ENCODE measurements around the gene CRYGB. TPM values are rescaled to one million over a fixed set of nuclear protein-coding genes. Genes with fewer than 3 reads are reported as not detected.

Gene CRYGB
- total and polyA plus RNA-seq, 2 of the 4 experiments (the other 2 are of a cell fraction): not detected

DNA sequence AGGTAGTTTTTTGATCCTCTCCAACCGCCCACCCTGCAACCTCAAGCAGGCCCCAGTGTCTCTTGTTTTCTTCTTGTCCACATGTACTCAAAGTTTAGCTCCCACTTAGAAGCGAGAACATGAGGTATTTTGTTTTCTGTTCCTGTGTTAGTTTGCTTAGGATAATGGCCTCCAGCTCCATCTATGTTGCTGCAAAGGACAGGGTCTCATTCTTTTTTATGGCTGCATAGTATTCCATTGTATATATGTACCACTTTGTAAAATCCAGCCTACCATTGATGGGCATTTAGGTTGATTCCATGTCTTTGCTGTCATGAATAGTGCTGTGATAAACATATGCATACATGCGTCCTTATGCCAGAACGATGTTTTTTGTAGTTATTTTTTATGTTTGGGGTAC lies 18.9 kb downstream of the CRYGB start:
- dilution Hi-C loops (cut with HindIII; ENCODE audit: low sequenced_read_pairs, unreplicated experiment): no loop called here
- no peak overlapping the region for H2AK9ac ChIP-seq (replicated peaks; ENCODE audit: low read depth, low read length, poor library complexity)
- no peak overlapping the region for H3K56ac ChIP-seq (ENCODE audit: extremely low read depth, insufficient read depth, low read length)
- H4K5ac ChIP-seq (ENCODE audit: low read depth, low read length): no peak overlapping the region
- no peak overlapping the region for H4K8ac ChIP-seq (ENCODE audit: low read depth in 2 of 2, low read length in 2 of 2)
- no peak overlapping the region for H3K14ac ChIP-seq (replicated peaks; ENCODE audit: low read depth, low read length)
- no peak for TF ChIP-seq RAD21 (IDR thresholded peaks at IDR 0.05; ENCODE audit: low read length)
- no peak for TF ChIP-seq MAZ (IDR thresholded peaks at IDR 0.05; ENCODE audit: borderline replicate concordance, low read depth, low read length)
- TF ChIP-seq, protein P1, sequence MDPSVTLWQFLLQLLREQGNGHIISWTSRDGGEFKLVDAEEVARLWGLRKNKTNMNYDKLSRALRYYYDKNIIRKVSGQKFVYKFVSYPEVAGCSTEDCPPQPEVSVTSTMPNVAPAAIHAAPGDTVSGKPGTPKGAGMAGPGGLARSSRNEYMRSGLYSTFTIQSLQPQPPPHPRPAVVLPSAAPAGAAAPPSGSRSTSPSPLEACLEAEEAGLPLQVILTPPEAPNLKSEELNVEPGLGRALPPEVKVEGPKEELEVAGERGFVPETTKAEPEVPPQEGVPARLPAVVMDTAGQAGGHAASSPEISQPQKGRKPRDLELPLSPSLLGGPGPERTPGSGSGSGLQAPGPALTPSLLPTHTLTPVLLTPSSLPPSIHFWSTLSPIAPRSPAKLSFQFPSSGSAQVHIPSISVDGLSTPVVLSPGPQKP (IDR thresholded peaks at IDR 0.05; ENCODE audit: borderline replicate concordance, low read depth, low read length): no peak
- no peak for TF ChIP-seq RFX5 (IDR thresholded peaks at IDR 0.05; ENCODE audit: low read depth, low read length)
- no peak for TF ChIP-seq POLR2A (IDR thresholded peaks at IDR 0.05; ENCODE audit: low read depth, low read length)
- no peak for TF ChIP-seq CEBPB (IDR thresholded peaks at IDR 0.05; ENCODE audit: low read depth, low read length)
- no peak for TF ChIP-seq BHLHE40 (IDR thresholded peaks at IDR 0.05; ENCODE audit: low read depth, low read length)
- TF ChIP-seq CHD1 (IDR thresholded peaks at IDR 0.05; ENCODE audit: low read depth, low read length): no peak
- TF ChIP-seq FOS (IDR thresholded peaks at IDR 0.05; ENCODE audit: low read depth, low read length): no peak
- no peak for TF ChIP-seq MXI1 (IDR thresholded peaks at IDR 0.05; ENCODE audit: borderline replicate concordance, low read depth, low read length)
- no peak for TF ChIP-seq RCOR1 (IDR thresholded peaks at IDR 0.05; ENCODE audit: insufficient replicate concordance, low read length)
- TF ChIP-seq, protein P2, sequence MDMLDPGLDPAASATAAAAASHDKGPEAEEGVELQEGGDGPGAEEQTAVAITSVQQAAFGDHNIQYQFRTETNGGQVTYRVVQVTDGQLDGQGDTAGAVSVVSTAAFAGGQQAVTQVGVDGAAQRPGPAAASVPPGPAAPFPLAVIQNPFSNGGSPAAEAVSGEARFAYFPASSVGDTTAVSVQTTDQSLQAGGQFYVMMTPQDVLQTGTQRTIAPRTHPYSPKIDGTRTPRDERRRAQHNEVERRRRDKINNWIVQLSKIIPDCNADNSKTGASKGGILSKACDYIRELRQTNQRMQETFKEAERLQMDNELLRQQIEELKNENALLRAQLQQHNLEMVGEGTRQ (IDR thresholded peaks at IDR 0.05; ENCODE audit: low read depth, low read length): no peak
- TF ChIP-seq, protein P3, sequence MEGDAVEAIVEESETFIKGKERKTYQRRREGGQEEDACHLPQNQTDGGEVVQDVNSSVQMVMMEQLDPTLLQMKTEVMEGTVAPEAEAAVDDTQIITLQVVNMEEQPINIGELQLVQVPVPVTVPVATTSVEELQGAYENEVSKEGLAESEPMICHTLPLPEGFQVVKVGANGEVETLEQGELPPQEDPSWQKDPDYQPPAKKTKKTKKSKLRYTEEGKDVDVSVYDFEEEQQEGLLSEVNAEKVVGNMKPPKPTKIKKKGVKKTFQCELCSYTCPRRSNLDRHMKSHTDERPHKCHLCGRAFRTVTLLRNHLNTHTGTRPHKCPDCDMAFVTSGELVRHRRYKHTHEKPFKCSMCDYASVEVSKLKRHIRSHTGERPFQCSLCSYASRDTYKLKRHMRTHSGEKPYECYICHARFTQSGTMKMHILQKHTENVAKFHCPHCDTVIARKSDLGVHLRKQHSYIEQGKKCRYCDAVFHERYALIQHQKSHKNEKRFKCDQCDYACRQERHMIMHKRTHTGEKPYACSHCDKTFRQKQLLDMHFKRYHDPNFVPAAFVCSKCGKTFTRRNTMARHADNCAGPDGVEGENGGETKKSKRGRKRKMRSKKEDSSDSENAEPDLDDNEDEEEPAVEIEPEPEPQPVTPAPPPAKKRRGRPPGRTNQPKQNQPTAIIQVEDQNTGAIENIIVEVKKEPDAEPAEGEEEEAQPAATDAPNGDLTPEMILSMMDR (conservative IDR thresholded peaks at IDR 0.05; ENCODE audit: low read depth, low read length): no peak
- H3K27me3 ChIP-seq (ENCODE audit: control insufficient read depth, insufficient read depth, low read length): peaks cover 16% of the 10 kb centered on the region
- no peak for ATAC-seq (ENCODE audit: low read depth)
- no peak overlapping the region for H2AK5ac ChIP-seq (ENCODE audit: low read depth, low read length)
- H3K4me3 ChIP-seq (ENCODE audit: insufficient read depth, low read depth, low read length): no peak overlapping the region
- no peaks in the 10 kb centered on the region for H4K20me1 ChIP-seq (ENCODE audit: insufficient read depth, low read length)
- H3K4ac ChIP-seq (ENCODE audit: low read depth, low read length): no peak overlapping the region
- no peak overlapping the region for H3K18ac ChIP-seq (ENCODE audit: low read depth, low read length)
- in situ Hi-C loops (cut with MboI; ENCODE audit: low sequenced_read_pairs): no loop called here
- no peak overlapping the region for H2BK120ac ChIP-seq (ENCODE audit: low read depth, low read length)
- H2BK5ac ChIP-seq (ENCODE audit: low read depth, low read length, poor library complexity, severe bottlenecking): no peak overlapping the region
- H3K9me3 ChIP-seq (ENCODE audit: control insufficient read depth, insufficient read depth, low read length): no peaks in the 10 kb centered on the region
- no peaks in the 10 kb centered on the region for H3K79me1 ChIP-seq (ENCODE audit: low read depth in 1 of 2, low read length in 2 of 2)
- H2BK20ac ChIP-seq (ENCODE audit: low read depth, low read length): no peak overlapping the region
- no peak overlapping the region for H4K91ac ChIP-seq (ENCODE audit: insufficient read depth, low read depth, low read length)
- WGBS, 2 experiments (ENCODE audit: extremely low coverage in 2 of 2, insufficient read length in 1 of 2): no CpG with 5 or more reads among the region's 4 CpGs
- no peak overlapping the region for H3K9ac ChIP-seq (ENCODE audit: low read depth, low read length)
- no peaks in the 10 kb centered on the region for H3K36me3 ChIP-seq (ENCODE audit: control insufficient read depth, insufficient read depth, low read length)
- H2AFZ ChIP-seq (replicated peaks; ENCODE audit: low read length, poor library complexity): no peak overlapping the region
- H3K9me1 ChIP-seq (ENCODE audit: insufficient read depth, low read length): no peaks in the 10 kb centered on the region
- intact Hi-C loops (cut with micrococcal nuclease): no loop called here
- BruUV-seq (replicated peaks): no TSS peak
- CTCF ChIA-PET: no interaction called here
- H2BK15ac ChIP-seq (ENCODE audit: low read depth, low read length): no peak overlapping the region
- POLR2A ChIA-PET (ENCODE audit: unreplicated experiment): no interaction called here
- no peaks in the 10 kb centered on the region for H3K4me1 ChIP-seq (ENCODE audit: control insufficient read depth, insufficient read depth, low read length)
- no peak for DNase-seq
- no peak overlapping the region for H3K4me2 ChIP-seq (ENCODE audit: low read depth, low read length)
- no peak overlapping the region for H3K23ac ChIP-seq (ENCODE audit: low read depth, low read length)
- no peak overlapping the region for H3K27ac ChIP-seq (ENCODE audit: insufficient read depth, low read length)

Measured in IMR-90 (cell line).